Stomach (tissue), 9 donors: ENCODE results near the gene TP53I3. TPM values are rescaled to one million over a fixed set of nuclear protein-coding genes. Genes with fewer than 3 reads are reported as not detected.
"Not testable (repeated sequence)": the region's sequence is repeated elsewhere in the genome, so short reads cannot be mapped to it uniquely, and the experiment has no call there.

Experiments used
- DNase-seq, 2 donors: peaks; one replicate each; pipeline versions ENCODE4 v3.0.0 to v3.0.0-alpha.2; 2013 to 2019
- H3K27ac ChIP-seq, 5 donors: fragments of 200-600 bp in 4 of 5; sonication (generic) in 4 of 5; one replicate each; pipeline ENCODE4 v1.5.1; 2013 to 2019; ENCODE audit warnings: mild to moderate bottlenecking in 1 of 5, moderate library complexity in 1 of 5
- H3K27me3 ChIP-seq, 3 donors: fragments of 200-600 bp; sonication (generic); one replicate each; pipeline ENCODE4 v1.5.1; 2017 to 2019; ENCODE audit warnings: mixed run types in 1 of 3
- H3K36me3 ChIP-seq, 4 donors: fragments of 200-600 bp; sonication (generic); 1 replicate in 3 of 4; 2 replicates in 1 of 4; pipeline ENCODE4 v1.5.1; 2016 to 2019
- H3K4me1 ChIP-seq, 4 donors: fragments of 200-600 bp; sonication (generic); one replicate each; pipeline ENCODE4 v1.5.1; 2016 to 2019
- H3K4me3 ChIP-seq, 4 donors: fragments of 200-600 bp; sonication (generic) in 3 of 4; one replicate each; pipeline ENCODE4 v1.5.1; 2016 to 2019; ENCODE audit warnings: mild to moderate bottlenecking in 1 of 4
- H3K9me3 ChIP-seq, 4 donors: fragments of 200-600 bp; sonication (generic); one replicate each; pipeline ENCODE4 v1.5.1; 2016 to 2019
- CTCF ChIP-seq, 7 experiments: fragments of 450-650 bp in 4 of 7; fragments of 200-600 bp in 3 of 7; sonication (generic) in 3 of 7; IDR thresholded peaks; one replicate each; pipeline ENCODE4 v1.5.1; 2016 to 2019; ENCODE audit warnings: antibody characterized with exemption in 7 of 7, control low read depth in 2 of 7, mild to moderate bottlenecking in 1 of 7
- EP300 ChIP-seq: sonication (generic); formaldehyde crosslinking; IDR thresholded peaks from one replicate; pipeline ENCODE4 v1.6.1; 2017; ENCODE audit warnings: antibody characterized with exemption
- POLR2A ChIP-seq, 4 donors: fragments of 450-650 bp; IDR thresholded peaks; one replicate each; pipeline ENCODE4 v1.6.1; 2016; ENCODE audit warnings: antibody characterized with exemption in 4 of 4, control low read depth in 2 of 4, mild to moderate bottlenecking in 1 of 4, moderate library complexity in 1 of 4
- POLR2AphosphoS5 ChIP-seq, 3 donors: sonication (generic); formaldehyde crosslinking; IDR thresholded peaks; one replicate each; pipeline ENCODE4 v1.6.1; 2016; ENCODE audit warnings: antibody characterized with exemption in 3 of 3
- WGBS, 5 donors: extraction: QIAGEN DNeasy Blood & Tissue Kit in 3 of 5; methylation state at CpG; one replicate each; pipeline versions ENCODE4 v1.1.5 to v1.1.7; 2013 to 2018; 5-methylcytosine and 5-hydroxymethylcytosine counted together
- intact Hi-C: fragments of 100-400 bp; cut with DNase I; formaldehyde crosslinking; loops from one replicate; pipeline ENCODE4 v1.15.1; 2023; ENCODE audit warnings: low total_unique reads
- polyA plus RNA-seq, 3 donors: library from polyadenylated mRNA; stranded (reverse); fragments of 200-250 nt; gene quantifications; one replicate each; pipeline ENCODE4 v1.2.3, GENCODE V29; 2013
- total RNA-seq, 5 donors: library from RNA; depleted of rRNA; stranded (reverse); fragments of >200 nt; gene quantifications; one replicate each; pipeline versions ENCODE4 v1.1.0 to v1.2.3, GENCODE V29; 2014 to 2016
- donor health status: healthy with polysubstance abuse.
- donor health status: Bipolar disorder and iron deficiency.
- donor health status: healthy.

Gene TP53I3
- total and polyA plus RNA-seq, 8 donors: 9.3 to 103 (median 42.9) TPM

- H3K36me3 ChIP-seq: no peaks in the 10 kb centered on the region
- intact Hi-C loops: no loop called here
- peak overlapping the region in 4 of 5 donors; percentile 75 to 85 (median 80) for H3K27ac ChIP-seq
- H3K9me3 ChIP-seq: peaks cover 0 to 2% (median 0%) of the 10 kb centered on the region in 4 donors
- peak overlapping the region; percentile 61 to 87 (median 73) for H3K4me3 ChIP-seq
- H3K4me1 ChIP-seq: peaks cover 20 to 52% (median 46%) of the 10 kb centered on the region in 4 donors
- H3K27me3 ChIP-seq: peaks cover 0 to 8% (median 3%) of the 10 kb centered on the region in 3 donors
- TF ChIP-seq POLR2AphosphoS5 (IDR thresholded peaks at IDR 0.05) (no peak), CTCF (IDR thresholded peaks at IDR 0.05) (no peak), POLR2A (IDR thresholded peaks at IDR 0.05) (no peak), EP300 (no peak)
- WGBS, 5 donors: 1 to 4% (median 2%) methylated on average over 2 of the region's 2 CpGs
- no peak for DNase-seq
Measured at GRCh38 chr2:24046599-24046929, 38.1 kb downstream of the TP53I3 start.

- peak overlapping the region in 3 of 4 donors; percentile 61 to 87 (median 70) for H3K4me3 ChIP-seq
- intact Hi-C loops: no loop called here
Measured at GRCh38 chr2:24045511-24046508, 38.8 kb downstream of the TP53I3 start.

GRCh38 chr2:24043133-24043532 is 41.5 kb downstream of the TP53I3 start:
- DNase-seq, H3K27me3 ChIP-seq, H3K4me3 ChIP-seq, intact Hi-C loops, H3K9me3 ChIP-seq, H3K27ac ChIP-seq: not testable (repeated sequence)
- Histone ChIP-seq H3K4me1 (peaks cover 8 to 28% (median 17%) of the 10 kb centered on the region in 4 donors), H3K36me3 (peaks cover 7 to 15% (median 14%) of the 10 kb centered on the region in 4 donors)
- 94 to 98% (median 95%) methylated on average over 6 of the region's 6 CpGs for WGBS, 5 donors

More at GRCh38 chr2:24045511-24046508, 38.8 kb downstream of the TP53I3 start:
- H3K4me1 ChIP-seq: peaks cover 20 to 46% (median 39%) of the 10 kb centered on the region in 4 donors
- H3K27me3 ChIP-seq: peaks cover 0 to 8% (median 3%) of the 10 kb centered on the region in 3 donors
- no peak for DNase-seq
- TF ChIP-seq CTCF (IDR thresholded peaks at IDR 0.05) (no peak), POLR2A (IDR thresholded peaks at IDR 0.05) (no peak), POLR2AphosphoS5 (IDR thresholded peaks at IDR 0.05) (no peak), EP300 (no peak)
- H3K36me3 ChIP-seq: no peaks in the 10 kb centered on the region
- 74 to 84% (median 80%) methylated on average over 11 of the region's 11 CpGs for WGBS, 5 donors
- no peak overlapping the region for H3K27ac ChIP-seq
- H3K9me3 ChIP-seq: peaks cover 0 to 2% (median 0%) of the 10 kb centered on the region in 4 donors

- H3K4me3 ChIP-seq: no peak overlapping the region
- DNase-seq: no peak
- no peak overlapping the region for H3K27ac ChIP-seq
- H3K9me3 ChIP-seq: no peaks in the 10 kb centered on the region
- no peaks in the 10 kb centered on the region for H3K27me3 ChIP-seq
- H3K4me1 ChIP-seq: peaks cover 0 to 12% (median 4%) of the 10 kb centered on the region in 4 donors
- intact Hi-C loops: no loop called here
- 84 to 96% (median 95%) methylated on average over 4 of the region's 4 CpGs for WGBS, 5 donors
- TF ChIP-seq EP300 (no peak), POLR2A (IDR thresholded peaks at IDR 0.05) (no peak), CTCF (IDR thresholded peaks at IDR 0.05) (no peak), POLR2AphosphoS5 (IDR thresholded peaks at IDR 0.05) (no peak)
- H3K36me3 ChIP-seq: peaks cover 19 to 35% (median 30%) of the 10 kb centered on the region in 4 donors
Measured at GRCh38 chr2:24040511-24040910, 44.1 kb downstream of the TP53I3 start.
